RCC 7860 (cell line): ENCODE data around the gene APP.
"Not testable (repeated sequence)": the region's sequence is repeated elsewhere in the genome, so short reads cannot be mapped to it uniquely, and the experiment has no call there.

Source experiments
- DNase-seq: peaks from one replicate; pipeline ENCODE4 v3.0.0-alpha.2; 2015; ENCODE audit warnings: low spot score
- FAIRE-seq: peaks from 2 replicates; lab custom pipeline; 2012; peaks lifted over from hg19 to GRCh38; lab: Jason Lieb, UNC

The APP gene

DNA sequence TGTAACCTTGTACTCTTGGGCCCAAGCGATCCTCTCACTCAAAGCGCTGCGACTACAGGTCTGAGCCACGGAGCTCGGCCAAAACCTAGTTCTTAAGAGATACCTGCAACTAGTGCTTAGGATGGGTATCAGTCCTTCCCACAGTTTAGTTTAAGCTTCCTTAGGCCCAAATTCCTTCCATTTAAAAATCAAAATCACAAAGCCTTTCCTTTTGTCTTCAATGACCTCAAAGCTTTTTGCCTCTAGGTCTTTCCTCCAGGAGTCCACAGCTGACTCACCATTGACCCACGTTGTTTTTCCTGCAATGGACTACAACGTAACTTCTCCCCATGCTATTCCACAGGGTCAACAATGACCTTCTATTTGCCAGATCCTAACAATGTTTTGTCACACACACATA is 64.0 kb downstream of the APP start:
- DNase-seq (no peak), FAIRE-seq (no peak)

- FAIRE-seq = no peak
- no peak for DNase-seq
Measured at GRCh38 chr21:26105819-26106218, 64.8 kb downstream of the APP start.

GRCh38 chr21:26100573-26100972 is 70.0 kb downstream of the APP start:
- DNase-seq (no peak), FAIRE-seq (no peak)

DNA sequence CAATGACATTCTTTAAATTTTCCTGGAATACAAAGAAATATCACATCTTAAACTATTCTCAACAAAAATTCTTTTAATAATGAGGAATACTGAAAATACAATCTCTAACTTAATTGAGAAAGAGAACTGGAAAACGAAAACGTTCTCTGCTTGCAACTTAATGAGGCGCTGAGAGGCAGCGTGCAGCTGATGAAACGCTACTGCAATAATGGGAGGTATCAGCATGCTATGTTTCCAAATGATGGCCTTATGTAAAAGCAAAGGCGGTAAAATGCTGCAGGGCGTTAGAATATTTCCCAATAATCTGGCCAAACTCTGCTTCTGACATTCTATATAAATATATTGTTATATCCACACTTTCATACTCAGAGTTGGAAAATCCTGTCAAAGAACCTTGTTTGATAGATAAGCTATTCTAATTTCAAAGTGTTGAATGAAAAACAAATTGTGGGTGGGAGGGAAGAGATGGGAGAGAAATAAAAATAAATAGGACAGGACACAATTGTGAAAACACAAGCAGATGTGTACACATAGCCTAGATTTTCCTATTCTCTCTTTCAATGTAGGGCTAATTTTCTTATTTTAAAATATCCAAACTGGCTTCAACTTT is 70.9 kb downstream of the APP start:
- no peak for FAIRE-seq
- no peak for DNase-seq

- DNase-seq (no peak), FAIRE-seq (no peak)
Measured at GRCh38 chr21:26098772-26099397, 71.7 kb downstream of the APP start.

DNA sequence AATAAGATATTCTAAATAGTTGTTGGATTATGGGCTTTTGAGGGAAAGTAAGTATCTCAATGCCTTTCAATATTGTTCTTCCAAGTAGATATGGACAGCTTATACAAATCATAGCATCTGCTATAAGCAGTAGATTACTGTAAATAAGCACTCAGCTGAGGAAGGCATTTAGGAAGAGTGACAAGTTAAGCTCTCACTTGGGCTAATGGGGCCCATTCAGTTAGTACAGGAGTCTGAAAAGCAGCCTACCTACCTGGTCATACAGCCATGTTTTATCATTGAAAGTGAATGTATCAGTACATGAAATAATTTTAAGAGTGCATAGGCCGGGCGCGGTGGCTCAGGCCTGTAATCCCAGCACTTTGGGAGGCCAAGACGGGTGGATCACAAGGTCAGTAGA is 73.1 kb downstream of the APP start:
- FAIRE-seq = no peak
- DNase-seq = no peak

GRCh38 chr21:26096494-26097371 is 73.8 kb downstream of the APP start:
- no peak for DNase-seq
- no peak for FAIRE-seq

DNA sequence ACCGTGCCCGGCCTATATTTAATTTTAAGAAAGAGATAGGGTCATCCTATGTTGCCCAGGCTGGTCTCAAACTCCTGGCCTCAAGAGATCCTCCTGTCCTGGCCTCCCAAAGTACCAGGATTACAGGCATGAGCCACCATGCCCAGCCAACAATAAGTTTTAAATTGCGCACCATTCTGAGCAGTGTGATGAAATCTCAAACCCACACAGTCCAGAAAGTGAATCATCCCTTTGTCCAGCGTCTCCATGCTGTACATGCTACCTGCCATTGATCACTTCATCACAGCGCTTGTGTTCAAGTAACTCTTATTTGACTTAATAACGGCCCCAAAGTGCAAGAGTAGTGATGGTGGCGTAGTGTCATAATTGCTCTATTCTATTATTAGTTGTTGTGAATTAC is 75.4 kb downstream of the APP start:
- DNase-seq = no peak

DNA sequence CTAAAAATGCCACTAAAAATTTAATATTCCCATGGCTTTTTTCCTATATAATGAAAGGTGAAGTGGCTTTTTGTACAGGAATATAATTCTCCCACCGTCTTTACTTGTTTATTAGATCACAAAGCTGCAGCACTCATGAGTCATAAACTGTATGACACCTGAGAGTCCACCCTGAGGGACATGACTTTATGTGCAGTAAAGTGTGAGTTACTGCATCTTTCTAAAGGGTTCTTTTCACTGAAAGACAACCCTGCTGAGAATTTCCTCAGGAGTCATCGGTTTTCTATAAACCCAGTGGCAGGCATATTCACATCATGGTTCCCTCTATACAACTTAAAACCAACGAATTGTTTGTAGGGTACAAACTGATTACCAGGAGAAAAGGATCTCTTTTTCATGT is 77.4 kb downstream of the APP start:
- peak; percentile 37 for FAIRE-seq
- DNase-seq = no peak

More for the DNA sequence above, 75.4 kb downstream of the APP start:
- no peak for FAIRE-seq

DNA sequence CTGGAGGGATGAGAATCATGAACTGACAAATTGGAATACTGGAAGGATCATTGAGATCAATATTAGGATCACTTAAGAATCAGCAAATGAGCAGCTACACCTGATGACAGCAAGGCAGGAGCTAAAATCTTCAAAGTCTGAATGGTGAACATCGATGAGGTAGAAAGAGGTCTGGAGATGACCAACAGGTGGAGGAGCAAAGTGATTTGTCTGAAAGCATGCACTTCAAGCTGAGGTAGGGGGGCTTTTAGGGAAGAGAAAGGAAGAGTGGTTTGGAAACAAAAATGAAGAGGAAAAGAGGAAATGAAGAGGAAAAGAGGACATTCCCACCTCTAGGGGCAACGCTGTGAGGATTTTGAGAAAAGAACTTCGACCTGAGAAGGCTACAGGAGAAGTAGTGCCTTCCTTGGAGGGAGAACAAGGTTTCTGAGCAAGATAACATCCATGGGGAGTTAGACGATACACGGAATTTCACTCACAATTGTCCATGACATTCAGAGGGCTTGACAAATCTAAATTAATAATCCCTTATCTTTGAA is 79.0 kb downstream of the APP start:
- FAIRE-seq = no peak

DNA sequence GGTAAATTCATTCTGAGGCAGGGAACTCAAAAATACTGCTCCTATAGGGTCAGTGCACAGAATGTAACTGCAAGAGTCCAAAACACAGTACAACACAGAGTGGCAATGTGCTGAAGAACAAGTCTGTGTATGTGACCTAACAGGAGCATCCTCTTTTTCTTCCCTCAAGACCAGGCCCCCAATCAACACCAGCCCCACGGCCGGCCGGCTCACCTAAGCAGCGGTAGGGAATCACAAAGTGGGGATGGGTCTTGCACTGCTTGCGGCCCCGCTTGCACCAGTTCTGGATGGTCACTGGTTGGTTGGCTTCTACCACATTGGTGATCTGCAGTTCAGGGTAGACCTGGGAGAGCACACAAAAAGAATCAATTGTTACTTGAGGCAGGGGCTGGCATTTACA is 80.8 kb downstream of the APP start:
- FAIRE-seq = no peak
- no peak for DNase-seq

More for the DNA sequence above, 79.0 kb downstream of the APP start:
- no peak for DNase-seq

DNA sequence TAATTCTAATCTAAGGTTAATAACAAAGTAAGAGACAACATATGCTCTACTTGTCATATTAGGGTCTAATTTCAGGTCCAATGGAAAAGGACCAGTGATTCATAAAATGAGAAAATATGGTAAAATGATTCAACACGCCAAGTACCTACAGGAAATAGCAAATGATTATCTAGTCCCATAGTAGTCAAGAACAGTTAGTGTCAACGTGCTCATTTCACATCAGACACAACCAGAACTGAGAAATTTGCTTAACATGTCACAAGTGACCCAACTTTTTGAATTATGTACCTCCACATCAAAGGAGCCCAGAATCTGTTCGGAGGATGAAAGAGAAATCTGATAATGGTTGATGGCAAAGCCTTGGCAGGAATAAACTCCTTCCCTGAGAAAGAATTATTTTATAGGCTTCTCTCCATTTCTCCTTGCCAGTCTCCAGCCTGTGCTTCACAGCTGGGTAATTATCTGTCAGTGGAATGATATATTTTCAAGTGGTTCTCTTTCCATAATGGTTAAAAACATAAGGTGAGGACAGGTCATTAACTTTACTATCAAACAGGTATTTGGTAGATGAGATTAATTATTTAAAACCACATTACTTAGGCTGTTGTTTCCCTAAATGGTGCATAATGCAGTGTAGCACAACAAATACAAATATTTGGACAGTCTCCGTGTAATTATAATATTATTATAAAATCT is 83.2 kb downstream of the APP start:
- no peak for FAIRE-seq

GRCh38 chr21:26085882-26086281 is 84.7 kb downstream of the APP start:
- DNase-seq = no peak
- FAIRE-seq = no peak

More for the DNA sequence above, 83.2 kb downstream of the APP start:
- no peak for DNase-seq

DNA sequence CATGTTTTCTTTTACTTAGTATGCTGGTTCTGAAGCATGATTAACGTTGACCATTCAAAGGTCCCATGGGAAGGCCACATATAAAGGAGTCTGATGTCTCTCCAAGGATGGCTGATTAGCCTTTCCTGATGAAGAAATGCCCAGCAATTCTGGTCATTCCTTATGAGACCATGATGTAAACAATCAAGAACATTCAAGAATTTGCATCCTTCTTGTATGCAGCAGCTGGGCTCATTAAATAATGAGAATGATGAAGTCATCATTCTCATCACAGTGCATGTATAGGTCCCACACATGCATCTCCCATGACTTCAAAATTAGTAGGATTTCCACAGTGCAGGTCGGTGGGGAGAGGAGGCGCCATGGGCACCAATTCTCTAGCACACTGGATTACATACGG is 85.4 kb downstream of the APP start:
- no peak for FAIRE-seq
- DNase-seq = no peak

DNA sequence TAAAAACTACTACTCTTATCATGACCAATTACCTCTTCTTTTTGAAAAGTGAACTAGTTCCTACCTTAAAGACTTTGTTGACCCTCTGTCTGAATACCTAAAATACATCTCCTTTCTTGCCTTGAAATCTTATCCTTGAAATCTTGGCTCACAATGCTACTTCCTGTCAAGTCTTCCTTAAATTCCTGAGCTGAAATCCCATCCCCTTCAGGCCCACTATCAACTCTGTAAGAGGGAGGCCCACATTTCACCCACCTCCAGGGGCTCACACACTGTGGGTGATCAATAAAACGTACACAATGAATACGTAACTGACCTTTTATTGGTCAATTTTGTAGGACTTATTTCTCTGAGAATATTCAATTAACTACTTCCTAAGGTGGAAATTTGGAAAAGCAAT is 88.0 kb downstream of the APP start:
- no peak for FAIRE-seq

DNA sequence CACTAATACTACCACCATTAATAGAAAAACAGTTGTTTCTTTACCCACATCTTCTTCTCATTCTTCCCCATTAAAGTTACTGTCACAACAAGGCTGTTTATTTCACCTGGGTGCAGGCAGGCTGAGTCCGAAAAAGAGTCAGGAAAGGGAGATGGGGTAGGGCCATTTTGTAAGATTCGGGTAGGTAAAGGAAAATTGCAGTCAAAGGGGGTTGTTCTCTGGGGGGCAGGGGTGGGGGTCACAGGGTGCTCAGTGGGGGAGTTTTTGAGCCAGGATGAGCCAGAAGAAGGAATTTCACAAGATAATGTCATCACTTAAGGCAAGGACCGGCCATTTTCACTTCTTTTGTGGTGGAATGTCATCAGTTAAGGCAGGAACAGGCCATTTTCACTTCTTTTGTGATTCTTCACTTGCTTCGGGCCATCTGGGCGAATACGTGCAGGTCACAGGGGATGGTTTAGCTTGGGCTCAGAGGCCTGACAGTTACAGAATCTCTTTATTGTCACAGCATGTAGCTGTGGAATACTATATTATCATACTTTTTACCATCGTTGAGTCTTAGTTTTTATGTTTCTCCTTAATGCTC is 89.3 kb downstream of the APP start:
- not testable (repeated sequence) for FAIRE-seq, DNase-seq

More for the DNA sequence above, 88.0 kb downstream of the APP start:
- DNase-seq = no peak

- DNase-seq = no peak
- FAIRE-seq = no peak
Measured at GRCh38 chr21:26080211-26080610, 90.4 kb downstream of the APP start.

DNA sequence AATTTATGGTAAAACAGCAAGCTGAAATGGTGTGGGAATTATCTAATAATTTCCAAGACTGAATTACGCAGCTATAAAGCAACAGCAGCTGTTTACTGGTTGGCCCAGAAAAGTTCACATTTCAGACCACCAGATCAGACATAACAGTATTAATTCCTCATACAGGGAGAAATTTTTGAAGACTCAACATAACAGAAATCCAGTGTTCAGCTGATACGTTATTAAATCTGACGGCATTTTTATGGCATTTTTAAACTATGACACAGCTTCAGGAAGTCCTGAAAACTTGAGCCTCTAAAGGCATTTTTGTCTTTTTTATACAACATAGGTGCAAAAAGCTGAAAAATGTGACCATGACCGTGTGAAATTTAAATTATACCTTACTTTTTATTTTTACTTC is 91.2 kb downstream of the APP start:
- DNase-seq (no peak), FAIRE-seq (no peak)

DNA sequence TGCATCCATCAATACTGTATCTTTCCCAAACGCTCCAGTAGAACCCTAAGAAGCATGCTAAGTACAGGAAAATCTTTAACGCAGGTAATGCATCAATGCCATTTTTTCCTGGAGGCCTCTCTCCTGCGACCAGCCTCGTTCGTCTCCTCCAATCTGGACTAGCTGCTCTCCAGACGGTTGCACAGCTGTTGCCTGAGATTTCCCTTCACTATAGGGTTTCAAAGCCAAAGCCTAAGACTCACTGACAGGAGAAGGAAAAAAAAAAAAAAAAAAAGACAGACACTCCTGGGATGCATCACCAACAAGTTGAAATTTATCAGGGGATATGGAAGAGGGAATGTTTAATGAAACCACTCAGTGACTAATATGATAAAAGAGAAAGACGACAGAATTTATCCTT is 93.0 kb downstream of the APP start:
- FAIRE-seq (no peak), DNase-seq (no peak)
